ENCODE results near the gene RSPO3.

RSPO3 gene

DNA sequence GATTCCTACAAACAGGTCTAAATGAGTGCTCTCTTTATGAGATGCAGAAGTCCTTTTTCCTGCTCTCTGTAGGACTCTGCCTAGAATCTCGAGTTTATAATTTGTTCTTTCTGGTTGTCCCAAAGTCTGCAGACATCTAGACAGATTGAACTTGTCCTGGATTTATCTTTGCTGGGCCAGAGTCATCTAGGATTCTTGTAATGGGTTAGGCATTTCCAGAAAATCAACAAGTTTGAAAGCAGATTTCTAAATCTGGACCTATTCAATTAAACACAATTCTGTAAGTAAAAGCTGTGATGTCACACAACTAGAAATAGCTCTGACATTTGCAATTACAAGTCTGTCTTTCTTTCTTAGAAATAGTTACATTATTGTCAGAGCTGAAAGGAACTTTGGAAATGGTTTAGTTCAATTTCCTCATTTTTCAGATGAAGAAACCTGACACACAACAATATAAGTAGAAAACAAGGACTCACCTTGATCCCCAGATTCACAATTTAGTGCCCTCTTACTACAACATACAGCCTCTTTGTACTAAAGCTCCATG, 4.2 kb upstream of the RSPO3 start:
- DNase-seq: no peak

GRCh38 chr6:127115084-127115655, 3.3 kb upstream of the RSPO3 start:
- no peak for DNase-seq

DNA sequence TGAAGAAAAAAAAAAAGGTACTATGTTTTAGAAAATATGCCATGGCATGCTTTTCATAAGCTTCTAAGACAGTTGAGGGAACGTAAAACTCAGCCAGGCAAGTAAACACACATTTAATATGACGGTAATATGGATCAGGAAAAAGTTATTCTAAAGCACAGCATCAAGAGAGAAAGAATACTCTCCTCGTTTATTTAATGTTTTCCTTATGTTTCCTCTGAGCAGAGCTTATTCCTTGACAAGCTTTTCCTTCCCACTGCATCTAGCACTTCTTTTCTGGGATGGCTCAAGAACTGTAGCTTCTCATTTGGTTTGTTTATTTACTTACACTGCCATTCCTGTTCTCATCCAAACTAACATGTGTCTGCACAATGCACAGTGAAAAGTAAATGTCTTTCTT, 2.7 kb upstream of the RSPO3 start:
- DNase-seq: no peak

DNA sequence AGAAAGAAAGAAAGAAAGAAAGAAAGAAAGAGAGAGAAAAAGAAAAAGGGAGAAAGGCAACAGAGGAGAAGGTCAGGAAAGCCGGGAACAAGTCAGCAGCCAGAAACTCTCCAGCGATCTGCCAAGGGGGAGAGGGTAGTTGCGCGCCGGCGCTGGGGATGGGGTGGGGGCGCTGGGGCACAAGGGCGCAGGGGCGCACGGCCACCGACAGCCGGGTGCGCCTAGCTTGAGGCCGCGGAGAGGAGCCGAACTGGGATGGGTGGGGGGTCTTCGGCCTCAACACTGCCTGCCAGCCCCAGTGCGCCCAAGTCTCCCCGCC, 533 bp upstream of the RSPO3 start:
- no peak for DNase-seq

DNA sequence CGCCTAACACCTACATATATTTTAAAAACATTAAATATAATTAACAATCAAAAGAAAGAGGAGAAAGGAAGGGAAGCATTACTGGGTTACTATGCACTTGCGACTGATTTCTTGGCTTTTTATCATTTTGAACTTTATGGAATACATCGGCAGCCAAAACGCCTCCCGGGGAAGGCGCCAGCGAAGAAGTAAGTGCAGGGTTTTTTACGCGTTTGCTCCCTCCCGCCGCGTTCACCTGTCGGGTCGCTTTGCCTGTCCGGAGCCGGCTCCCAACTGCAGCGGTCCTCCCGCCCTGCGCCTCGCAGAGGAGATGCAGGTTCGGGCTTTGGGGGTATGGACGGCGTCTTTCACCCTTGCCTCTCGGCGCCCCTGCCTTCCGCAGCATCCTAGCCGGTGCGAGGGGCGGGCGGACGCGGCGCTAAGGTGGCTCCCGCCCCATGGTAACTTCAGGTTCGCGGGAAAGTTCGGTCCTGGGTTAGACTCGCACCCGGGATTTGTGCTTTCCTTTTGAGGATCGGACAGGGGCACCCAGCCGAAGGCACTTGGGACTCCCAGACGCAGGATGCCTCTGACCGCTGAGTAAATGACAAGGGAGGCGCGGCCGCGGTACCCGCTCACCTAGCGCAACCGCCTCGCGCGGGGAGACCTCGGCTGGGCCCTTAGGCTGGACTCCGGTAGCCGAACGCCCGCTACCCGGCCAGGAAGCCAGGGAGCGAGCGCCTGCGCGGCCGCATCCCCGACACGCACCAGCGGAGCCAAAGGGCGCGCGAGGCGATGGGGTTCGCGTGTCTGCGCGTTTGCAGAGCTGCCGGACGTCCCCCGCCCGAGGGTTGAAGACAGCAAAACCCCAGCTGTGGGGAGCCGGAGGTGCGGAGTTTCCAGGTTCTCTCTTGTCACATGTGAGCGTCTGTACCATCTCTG, 891 bp downstream of the RSPO3 start:
- no peak for DNase-seq

- no peak for DNase-seq
These were observed 1.7 kb downstream of the RSPO3 start for GRCh38 chr6:127120023-127120786.

- peak; percentile 12 for DNase-seq
These were observed 2.5 kb downstream of the RSPO3 start for GRCh38 chr6:127120787-127121636.

- DNase-seq: no peak
These were observed 3.1 kb downstream of the RSPO3 start for GRCh38 chr6:127121637-127121960.

DNA sequence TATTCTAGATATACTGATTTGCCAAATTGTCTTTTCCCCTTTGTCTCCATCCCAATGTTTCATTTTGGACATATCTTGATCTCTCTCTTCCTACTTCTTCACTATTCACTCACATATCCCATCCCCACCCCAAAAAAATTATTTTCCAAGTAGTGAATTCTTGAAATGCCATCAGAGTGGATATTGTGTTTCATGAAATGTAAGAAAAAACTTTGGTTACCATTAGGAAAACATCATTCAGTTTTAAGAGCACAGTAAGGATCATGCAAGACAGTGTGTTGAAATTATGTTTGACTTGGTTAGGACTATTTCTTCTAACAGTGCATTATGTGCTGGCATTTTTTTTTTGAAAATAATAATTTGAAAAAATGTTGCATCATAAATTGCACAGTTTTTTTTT, 5.7 kb downstream of the RSPO3 start:
- DNase-seq: no peak

DNA sequence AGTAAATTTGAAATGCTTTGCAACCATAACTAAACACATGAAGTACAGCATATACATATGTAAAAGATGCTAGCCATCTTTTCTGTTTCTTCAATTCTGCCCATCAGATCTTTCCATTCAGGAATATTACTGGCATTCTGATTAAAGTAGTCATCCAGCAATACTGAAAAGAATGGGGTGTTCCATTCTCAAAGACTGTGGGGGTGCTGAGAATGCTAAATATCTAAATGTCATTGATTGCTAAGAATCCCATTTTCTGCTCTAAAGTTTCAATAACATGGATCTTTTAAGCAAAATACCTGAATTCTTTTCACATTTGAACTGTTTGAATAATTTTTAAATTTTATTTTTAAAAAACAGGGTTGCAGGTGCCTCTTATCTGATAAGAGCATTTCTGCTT, 6.2 kb downstream of the RSPO3 start:
- no peak for DNase-seq

DNA sequence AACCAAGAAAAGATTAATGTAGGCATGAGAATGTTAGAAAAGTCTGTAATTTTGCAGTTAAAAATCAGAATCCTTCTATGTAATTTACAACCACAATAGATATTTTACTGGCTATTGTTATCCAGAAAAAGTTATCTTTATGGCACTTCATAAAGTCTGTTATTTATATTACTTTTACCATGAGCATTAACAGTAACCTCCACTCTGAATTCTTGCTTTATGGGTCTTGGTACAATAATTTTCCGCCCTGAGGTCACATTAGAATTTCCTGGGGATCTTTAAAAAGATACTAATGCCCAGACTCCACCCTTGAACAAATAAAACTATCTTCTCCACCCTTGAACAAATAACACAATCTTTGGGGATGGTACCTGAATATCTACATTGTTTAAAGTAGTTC, 9.6 kb downstream of the RSPO3 start:
- DNase-seq: no peak

DNA sequence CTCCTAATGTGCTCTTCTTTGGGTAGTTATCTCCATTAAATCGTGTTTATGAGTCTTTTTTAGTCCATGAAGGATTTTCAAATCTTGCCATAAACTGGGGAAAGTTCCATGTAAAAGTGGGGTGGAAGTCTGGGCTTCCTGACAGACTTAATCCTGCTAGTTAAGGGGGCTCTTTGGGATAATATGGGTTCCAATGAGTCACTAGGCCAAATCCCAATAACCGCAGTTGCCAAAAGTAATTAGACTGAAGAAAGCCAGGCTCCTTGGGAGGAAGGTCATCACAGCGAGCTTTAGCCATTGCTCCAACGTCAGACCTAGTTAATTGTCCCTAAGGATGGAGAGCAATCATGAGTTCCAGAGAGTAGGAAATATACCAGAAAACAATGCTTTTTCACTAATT, 10.8 kb downstream of the RSPO3 start:
- DNase-seq: no peak

DNA sequence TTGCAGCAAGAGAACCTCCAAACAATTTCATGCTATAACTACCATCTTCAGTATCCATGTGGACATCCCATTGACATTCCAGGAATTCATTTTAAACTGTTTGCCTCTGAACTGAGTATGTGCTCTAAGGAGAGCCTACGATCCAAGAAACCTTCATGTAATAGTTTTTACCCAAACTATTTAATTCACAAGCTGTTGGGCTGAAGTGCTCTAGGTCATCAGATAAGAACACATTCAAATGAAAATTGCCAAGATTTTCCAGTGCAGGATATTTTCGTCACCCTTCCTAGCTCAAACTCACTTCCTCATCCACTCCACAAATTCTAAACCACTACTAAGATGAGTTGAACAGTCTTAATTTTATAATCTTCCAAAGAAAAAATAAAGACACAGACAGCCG, 12.8 kb downstream of the RSPO3 start:
- no peak for DNase-seq

GRCh38 chr6:127131772-127132376, 13.4 kb downstream of the RSPO3 start:
- DNase-seq: no peak

- no peak for DNase-seq
These were observed 15.7 kb downstream of the RSPO3 start for GRCh38 chr6:127134136-127134535.

- no peak for DNase-seq
These were observed 18.3 kb downstream of the RSPO3 start for GRCh38 chr6:127136786-127137185.

- no peak for DNase-seq
These were observed 28.5 kb downstream of the RSPO3 start for GRCh38 chr6:127146932-127147331.

DNA sequence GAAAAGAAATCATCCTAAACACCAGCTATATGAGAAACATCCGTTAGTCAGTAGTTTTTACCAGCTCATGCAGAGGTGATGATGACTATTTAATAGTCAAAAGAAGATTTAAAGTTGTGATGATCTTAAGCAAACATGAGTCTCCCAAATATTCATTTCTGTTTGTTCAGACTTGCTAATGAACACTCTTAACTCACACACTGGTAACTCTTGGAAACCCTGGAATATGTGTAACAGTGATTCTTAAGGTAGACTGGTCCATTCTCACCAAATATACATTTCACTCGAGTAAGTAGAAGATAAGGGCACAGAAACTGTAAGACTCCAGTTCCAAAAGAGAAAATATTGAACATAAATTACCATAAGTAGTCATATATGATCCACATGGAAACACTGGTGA, 29.1 kb downstream of the RSPO3 start:
- DNase-seq: no peak

DNA sequence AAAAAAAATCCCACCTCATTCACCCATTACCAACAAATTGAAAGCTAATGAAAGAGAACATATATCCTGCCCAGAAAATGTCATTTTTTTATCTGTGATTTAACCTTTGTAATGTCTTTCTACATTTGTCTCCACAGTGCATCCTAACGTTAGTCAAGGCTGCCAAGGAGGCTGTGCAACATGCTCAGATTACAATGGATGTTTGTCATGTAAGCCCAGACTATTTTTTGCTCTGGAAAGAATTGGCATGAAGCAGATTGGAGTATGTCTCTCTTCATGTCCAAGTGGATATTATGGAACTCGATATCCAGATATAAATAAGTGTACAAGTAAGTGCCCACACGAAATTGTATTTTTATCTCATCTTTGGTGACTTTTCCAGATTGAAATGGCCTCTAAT, 30.0 kb downstream of the RSPO3 start:
- no peak for DNase-seq

GRCh38 chr6:127154509-127154908, 36.0 kb downstream of the RSPO3 start:
- no peak for DNase-seq

GRCh38 chr6:127160484-127160883, 42.0 kb downstream of the RSPO3 start:
- no peak for DNase-seq

DNA sequence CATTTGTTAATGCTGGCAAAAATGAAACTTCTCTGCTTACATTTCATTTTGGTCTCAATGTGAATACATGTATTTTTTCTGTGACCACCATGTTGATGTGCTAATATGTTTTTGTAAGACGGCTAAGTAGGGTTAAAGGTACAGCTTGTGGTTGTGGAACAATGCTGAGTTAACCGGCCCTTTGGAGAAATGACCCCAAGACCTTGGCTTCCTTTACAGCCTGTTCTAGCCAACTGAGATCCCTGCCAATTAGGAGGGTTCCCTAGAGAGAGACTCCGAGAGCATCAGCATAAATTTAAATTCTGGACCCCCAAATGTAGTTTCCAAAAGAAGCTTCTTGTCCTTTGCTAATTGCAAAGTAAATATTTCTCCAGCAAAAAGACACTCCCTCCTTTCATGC, 44.4 kb downstream of the RSPO3 start:
- DNase-seq: no peak
